ENCODE results near the gene DCC.

Gene DCC

GRCh38 chr18:52322307-52322706 is 17.7 kb upstream of the DCC start:
- no peak overlapping the region for H3K27ac ChIP-seq
- no peak for TF ChIP-seq CTCF (conservative IDR thresholded peaks at IDR 0.05)
- TF ChIP-seq ZFX (IDR thresholded peaks at IDR 0.05), result no peak

GRCh38 chr18:52323802-52324201 is 16.2 kb upstream of the DCC start:
- TF ChIP-seq ZFX (IDR thresholded peaks at IDR 0.05) (no peak), CTCF (conservative IDR thresholded peaks at IDR 0.05) (no peak)
- no peak overlapping the region for H3K27ac ChIP-seq

DNA sequence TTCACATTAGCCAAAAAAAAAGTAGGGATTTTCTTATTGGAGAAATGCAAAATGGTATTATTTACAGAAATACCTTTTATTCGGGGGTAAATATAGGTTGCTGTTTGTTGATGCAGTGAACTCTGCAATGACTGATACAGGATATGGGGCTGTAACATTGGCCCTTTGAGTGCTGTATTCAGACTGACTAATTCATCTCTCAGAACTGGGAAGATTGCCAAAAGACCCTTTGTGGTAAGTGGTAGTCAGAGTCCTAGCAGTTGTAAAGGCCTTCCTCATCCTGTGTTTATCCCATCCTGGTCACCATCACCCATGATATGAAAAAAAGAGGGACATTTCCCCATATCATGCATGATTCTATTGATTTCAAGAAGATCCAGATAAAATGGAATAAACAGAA is 14.0 kb upstream of the DCC start:
- TF ChIP-seq CTCF (conservative IDR thresholded peaks at IDR 0.05), result no peak
- no peak for TF ChIP-seq ZFX (IDR thresholded peaks at IDR 0.05)
- H3K27ac ChIP-seq, result no peak overlapping the region

DNA sequence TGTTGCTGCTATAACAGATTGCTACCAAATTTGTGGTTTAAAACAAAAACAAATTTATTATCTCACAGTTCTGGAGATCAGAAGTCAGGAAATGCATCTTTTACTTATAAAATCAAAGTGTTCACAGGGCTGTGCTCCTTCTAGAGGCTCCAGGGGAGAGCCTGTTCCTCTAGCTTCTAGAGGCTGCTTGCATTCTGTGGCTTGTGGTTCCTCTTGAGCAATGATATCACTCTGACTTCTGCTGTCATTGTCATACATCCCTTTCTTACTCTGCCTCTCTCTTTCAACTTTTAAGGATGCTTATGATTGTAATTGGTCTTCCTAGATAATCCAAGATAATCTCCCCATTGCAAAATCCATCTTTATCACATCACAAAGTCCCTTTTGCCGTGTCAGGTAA is 6.1 kb upstream of the DCC start:
- TF ChIP-seq CTCF (conservative IDR thresholded peaks at IDR 0.05) (no peak), ZFX (IDR thresholded peaks at IDR 0.05) (no peak)
- no peak overlapping the region for H3K27ac ChIP-seq

DNA sequence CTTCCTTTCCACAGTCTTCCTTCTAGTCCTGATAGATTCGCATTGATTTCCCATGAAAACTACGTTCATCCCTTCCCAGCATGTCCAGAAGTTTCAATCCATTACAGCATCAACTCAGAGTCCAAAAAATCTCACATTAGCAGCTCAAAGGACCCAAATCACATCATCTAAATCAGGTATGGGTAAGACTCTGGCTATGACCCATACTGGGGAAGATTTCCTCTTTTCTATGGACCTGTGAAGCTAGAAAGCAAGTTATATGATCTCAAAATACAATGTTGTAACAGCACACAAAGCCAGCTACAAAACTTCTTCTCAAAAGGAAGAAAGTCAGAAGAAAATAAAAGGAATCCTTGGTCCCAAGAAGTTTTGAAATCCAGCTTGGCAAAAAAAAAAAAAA is 5.7 kb upstream of the DCC start:
- TF ChIP-seq CTCF (conservative IDR thresholded peaks at IDR 0.05), result no peak
- no peak for TF ChIP-seq ZFX (IDR thresholded peaks at IDR 0.05)
- no peak overlapping the region for H3K27ac ChIP-seq

DNA sequence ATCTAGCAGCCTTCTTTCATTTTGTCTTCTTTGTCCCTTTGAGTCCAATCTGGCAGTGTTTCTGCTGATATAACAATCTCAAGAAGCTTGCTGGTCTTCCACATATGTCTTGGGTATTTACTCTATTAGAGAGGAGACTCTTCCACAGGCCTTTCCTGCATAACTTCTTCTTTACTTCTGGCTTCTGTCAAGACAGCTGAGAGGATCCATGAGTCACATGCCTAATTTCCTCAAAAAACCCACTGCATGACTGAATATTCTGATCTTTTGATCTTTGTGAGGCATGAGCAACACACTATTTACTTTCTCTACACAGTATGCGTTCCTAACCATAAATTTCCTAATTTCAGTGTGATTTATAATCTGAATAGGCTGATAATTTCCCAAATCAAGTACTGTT is 5.1 kb upstream of the DCC start:
- H3K27ac ChIP-seq, result no peak overlapping the region
- TF ChIP-seq CTCF (conservative IDR thresholded peaks at IDR 0.05) (no peak), ZFX (IDR thresholded peaks at IDR 0.05) (no peak)

- no peak overlapping the region for H3K27ac ChIP-seq
- no peak for TF ChIP-seq CTCF (conservative IDR thresholded peaks at IDR 0.05)
- TF ChIP-seq ZFX (IDR thresholded peaks at IDR 0.05), result no peak
Measured at GRCh38 chr18:52337276-52337675, 2.7 kb upstream of the DCC start.

Data from C4-2B (cell line).